ENCODE data around the gene SNRPB. TPM values are rescaled to one million over a fixed set of nuclear protein-coding genes. Genes with fewer than 3 reads are reported as not detected.

SNRPB gene
- polyA plus RNA-seq, 1 experiment, result 137 TPM

DNA sequence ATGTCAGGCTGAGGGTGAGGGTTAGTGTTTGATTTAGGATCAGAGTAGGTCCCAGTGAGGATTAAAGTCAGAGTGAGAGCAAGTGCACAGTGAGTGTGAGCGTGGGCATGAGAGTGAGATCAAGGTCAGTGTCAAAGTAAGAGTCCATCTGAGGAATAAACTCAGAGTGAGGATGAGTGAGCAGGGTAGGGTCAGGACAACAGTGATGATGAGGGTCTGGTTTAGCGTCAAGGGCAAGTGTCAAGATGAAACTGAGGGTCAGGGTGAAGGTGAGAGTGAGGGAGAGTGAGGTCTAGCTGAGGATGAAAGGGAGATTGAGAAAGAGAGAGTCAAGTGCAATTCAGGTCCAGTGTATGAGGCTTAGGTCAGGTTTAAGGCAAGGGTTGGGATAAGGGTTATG lies 45.8 kb upstream of the SNRPB start:
- Histone ChIP-seq H3K27me3 (ENCODE audit: control insufficient read depth, insufficient read depth, low read length) (no peaks in the 10 kb centered on the region), H3K9me3 (ENCODE audit: control insufficient read depth, insufficient read depth, low read length) (no peaks in the 10 kb centered on the region), H3K4me3 (ENCODE audit: low read depth, low read length) (no peak overlapping the region), H3K27ac (ENCODE audit: low read depth, low read length) (no peak overlapping the region)
- TF ChIP-seq, protein P1, sequence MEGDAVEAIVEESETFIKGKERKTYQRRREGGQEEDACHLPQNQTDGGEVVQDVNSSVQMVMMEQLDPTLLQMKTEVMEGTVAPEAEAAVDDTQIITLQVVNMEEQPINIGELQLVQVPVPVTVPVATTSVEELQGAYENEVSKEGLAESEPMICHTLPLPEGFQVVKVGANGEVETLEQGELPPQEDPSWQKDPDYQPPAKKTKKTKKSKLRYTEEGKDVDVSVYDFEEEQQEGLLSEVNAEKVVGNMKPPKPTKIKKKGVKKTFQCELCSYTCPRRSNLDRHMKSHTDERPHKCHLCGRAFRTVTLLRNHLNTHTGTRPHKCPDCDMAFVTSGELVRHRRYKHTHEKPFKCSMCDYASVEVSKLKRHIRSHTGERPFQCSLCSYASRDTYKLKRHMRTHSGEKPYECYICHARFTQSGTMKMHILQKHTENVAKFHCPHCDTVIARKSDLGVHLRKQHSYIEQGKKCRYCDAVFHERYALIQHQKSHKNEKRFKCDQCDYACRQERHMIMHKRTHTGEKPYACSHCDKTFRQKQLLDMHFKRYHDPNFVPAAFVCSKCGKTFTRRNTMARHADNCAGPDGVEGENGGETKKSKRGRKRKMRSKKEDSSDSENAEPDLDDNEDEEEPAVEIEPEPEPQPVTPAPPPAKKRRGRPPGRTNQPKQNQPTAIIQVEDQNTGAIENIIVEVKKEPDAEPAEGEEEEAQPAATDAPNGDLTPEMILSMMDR (IDR thresholded peaks at IDR 0.05; ENCODE audit: low read depth, low read length), result no peak
- CTCF ChIA-PET, result interaction anchor here (1.0 kb wide), 1 partner anchor 65 kb away, joined by 3 read pairs; no protein-coding TSS in a partner anchor
- no peak for DNase-seq (ENCODE audit: low read depth, low spot score)
- POLR2A ChIA-PET, result no interaction called here

DNA sequence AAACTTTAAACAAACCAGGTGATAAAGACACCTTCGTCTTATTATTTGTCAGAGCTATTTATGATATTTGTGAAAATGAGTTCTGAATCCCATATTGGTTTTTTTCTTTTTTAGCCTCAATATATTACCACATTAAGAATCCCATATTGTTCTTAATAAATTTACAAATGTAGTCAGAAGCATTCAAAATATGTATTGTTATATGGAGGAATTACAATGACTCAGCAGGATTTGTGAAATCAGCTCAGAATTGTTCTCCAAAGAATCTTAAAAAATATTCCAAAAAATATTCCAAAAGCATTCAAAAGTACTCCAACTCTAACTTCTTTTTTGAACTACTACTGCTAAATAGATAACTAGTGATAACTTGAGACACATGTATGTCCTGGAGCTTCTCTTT lies 44.6 kb upstream of the SNRPB start:
- CTCF ChIA-PET, result interaction anchor here (1.0 to 7.2 kb wide), 2 partner anchors 8 to 1012 kb away, joined by 6 to 101 read pairs; no protein-coding TSS in a partner anchor
- POLR2A ChIA-PET, result interaction anchor here (0.7 to 0.8 kb wide), 2 partner anchors 137 to 1025 kb away, joined by 3 to 6 read pairs; partner anchors contain the start of gene NOP56
- TF ChIP-seq, protein P1 (IDR thresholded peaks at IDR 0.05; ENCODE audit: low read depth, low read length), result no peak
- no peak for DNase-seq (ENCODE audit: low read depth, low spot score)
- no peaks in the 10 kb centered on the region for H3K9me3 ChIP-seq (ENCODE audit: control insufficient read depth, insufficient read depth, low read length)
- no peaks in the 10 kb centered on the region for H3K27me3 ChIP-seq (ENCODE audit: control insufficient read depth, insufficient read depth, low read length)
- no peak overlapping the region for H3K4me3 ChIP-seq (ENCODE audit: low read depth, low read length)
- H3K27ac ChIP-seq (ENCODE audit: low read depth, low read length), result no peak overlapping the region

DNA sequence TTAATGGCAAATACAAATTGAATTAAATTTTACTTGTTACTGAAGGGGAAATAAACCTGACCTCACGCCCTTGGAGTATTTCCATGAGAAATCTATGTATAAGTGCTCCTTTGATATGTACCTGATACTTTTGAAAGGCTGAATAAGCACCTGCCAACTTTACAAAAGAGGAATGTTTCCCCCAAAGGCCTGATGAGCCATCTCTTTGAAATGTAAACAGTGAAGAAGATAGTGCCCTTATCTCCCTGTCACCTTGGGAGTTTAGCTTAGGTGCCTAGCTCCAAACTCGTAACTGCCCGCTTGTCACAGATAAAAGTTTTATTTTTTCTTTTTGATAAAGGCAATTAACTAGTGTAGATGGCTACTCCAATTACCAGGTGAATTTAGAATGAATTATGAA lies 39.2 kb upstream of the SNRPB start:
- CTCF ChIA-PET, result interaction anchor here (7.2 kb wide), 1 partner anchor 13 kb away, joined by 101 read pairs; no protein-coding TSS in a partner anchor

DNA sequence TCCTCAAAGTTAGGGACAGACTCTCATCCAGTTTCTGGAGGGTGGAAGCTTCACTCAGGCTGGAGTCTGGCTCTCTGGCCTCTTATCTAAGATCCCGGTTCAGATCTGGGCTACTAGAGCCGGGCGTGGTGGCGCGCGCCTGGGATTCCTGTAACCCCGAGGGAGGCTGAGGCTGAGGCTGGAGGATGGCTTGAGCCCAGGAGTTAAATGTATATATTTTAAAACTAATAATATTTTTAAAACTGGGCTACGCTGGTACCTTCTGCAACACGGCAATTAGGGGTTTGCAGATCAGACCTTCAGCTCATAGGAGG lies 38.8 kb upstream of the SNRPB start:
- ChIA-PET POLR2A (interaction anchor here (0.9 to 1.6 kb wide), 3 partner anchors 10 to 39 kb away, joined by 3 to 7 read pairs (median 3); partner anchors contain the start of gene SNRPB), CTCF (interaction anchor here (7.2 kb wide), 1 partner anchor 14 kb away, joined by 101 read pairs; no protein-coding TSS in a partner anchor)

More for the DNA sequence above, 39.2 kb upstream of the SNRPB start:
- no peaks in the 10 kb centered on the region for H3K27me3 ChIP-seq (ENCODE audit: control insufficient read depth, insufficient read depth, low read length)
- POLR2A ChIA-PET, result interaction anchor here (1.2 to 1.6 kb wide), 2 partner anchors 10 to 39 kb away, joined by 3 to 7 read pairs; partner anchors contain the start of gene SNRPB
- H3K27ac ChIP-seq (ENCODE audit: low read depth, low read length), result no peak overlapping the region
- DNase-seq (ENCODE audit: low read depth, low spot score), result no peak
- TF ChIP-seq, protein P1 (IDR thresholded peaks at IDR 0.05; ENCODE audit: low read depth, low read length), result no peak
- H3K4me3 ChIP-seq (ENCODE audit: low read depth, low read length), result no peak overlapping the region
- no peaks in the 10 kb centered on the region for H3K9me3 ChIP-seq (ENCODE audit: control insufficient read depth, insufficient read depth, low read length)

More for the DNA sequence above, 38.8 kb upstream of the SNRPB start:
- Histone ChIP-seq H3K4me3 (ENCODE audit: low read depth, low read length) (peak overlapping the region; percentile 85), H3K27me3 (ENCODE audit: control insufficient read depth, insufficient read depth, low read length) (no peaks in the 10 kb centered on the region), H3K27ac (ENCODE audit: low read depth, low read length) (no peak overlapping the region), H3K9me3 (ENCODE audit: control insufficient read depth, insufficient read depth, low read length) (no peaks in the 10 kb centered on the region)
- no peak for DNase-seq (ENCODE audit: low read depth, low spot score)
- TF ChIP-seq, protein P1 (IDR thresholded peaks at IDR 0.05; ENCODE audit: low read depth, low read length), result no peak
